Parietal lobe (tissue), 2 donors: ENCODE results near the gene DGAT2L6. TPM values are rescaled to one million over a fixed set of nuclear protein-coding genes. Genes with fewer than 3 reads are reported as not detected.

ENCODE experiments used
- small RNA-seq: library from RNA; depleted of rRNA; stranded (forward); fragments of <200 nt; gene quantifications from one replicate; pipeline ENCODE3, GENCODE V24; 2014; ENCODE audit warnings: low replicate concordance
- total RNA-seq: library from RNA; depleted of rRNA; stranded (reverse); fragments of >200 nt; gene quantifications from one replicate; pipeline ENCODE4 v1.2.3, GENCODE V29; 2014

Gene DGAT2L6
- total RNA-seq: not detected

GRCh38 chrX:70176938-70177533, at the start of gene DGAT2L6:
DGAT2L6 (plus strand) TSS chrX:70177483; CDS start chrX:70177583, 100 bp downstream.

GRCh38 chrX:70133303-70134115, 43.8 kb upstream of the DGAT2L6 start, which contains the start of gene IGBP1:
IGBP1 (plus strand) TSS chrX:70133447; CDS start chrX:70133948, 501 bp downstream.

GRCh38 chrX:70234355-70234754, 57.1 kb downstream of the DGAT2L6 start, which contains the start of gene AWAT1:
AWAT1 (plus strand) TSS chrX:70234655; CDS start chrX:70234696, 41 bp downstream.

Small RNAs within 50 kb of the gene (small RNA-seq; reads per million reads assigned to genes)
- 0.15 reads per million for gene RNA5SP507

Other genes starting within 250 kb of the DGAT2L6 start
- gene AWAT2, start 127.5 kb upstream of the DGAT2L6 start, total RNA-seq: not detected
- gene OTUD6A, start 115.0 kb upstream of the DGAT2L6 start, total RNA-seq: not detected
- gene IGBP1, start 44.0 kb upstream of the DGAT2L6 start, total RNA-seq: 81.4 TPM
- gene AWAT1, start 57.2 kb downstream of the DGAT2L6 start, total RNA-seq: not detected
- 0.63 TPM for gene P2RY4, start 82.7 kb downstream of the DGAT2L6 start, total RNA-seq
- not detected for gene ARR3, start 90.9 kb downstream of the DGAT2L6 start, total RNA-seq
- gene RAB41, start 104.7 kb downstream of the DGAT2L6 start, total RNA-seq: not detected
- 30.0 TPM for gene PDZD11, start 112.4 kb downstream of the DGAT2L6 start, total RNA-seq
- 4.1 TPM for gene KIF4A, start 112.6 kb downstream of the DGAT2L6 start, total RNA-seq
- gene GDPD2, start 245.8 kb downstream of the DGAT2L6 start, total RNA-seq: 2.8 TPM